AG04450 (cell line): Measurements from ENCODE around the gene DSTN. TPM values are rescaled to one million over a fixed set of nuclear protein-coding genes. Genes with fewer than 3 reads are reported as not detected.

ENCODE experiments used
- CTCF ChIA-PET: fragments of 300-600, 350-600 bp; formaldehyde crosslinking; extraction: SDS; loops from one replicate; lab custom pipeline; 2022; ENCODE audit warnings: antibody characterized with exemption, inconsistent platforms; lab: Charles Lee
- POLR2A ChIA-PET: fragments of 350-600 bp; formaldehyde crosslinking; extraction: SDS; loops from one replicate; lab custom pipeline; 2021; ENCODE audit warnings: antibody characterized with exemption, inconsistent platforms; lab: Yijun Ruan, JAX
- DNase-seq: peaks from one replicate; pipeline ENCODE4 v3.0.0-alpha.2; 2011; ENCODE audit warnings: low read depth, low spot score
- H3K27ac ChIP-seq: one replicate; pipeline ENCODE4 v1.5.1; 2012; ENCODE audit warnings: low read depth, low read length, control low read depth
- H3K27me3 ChIP-seq: one replicate; pipeline ENCODE4 v1.6.0; 2012; ENCODE audit warnings: low read length; ENCODE audit not compliant: control insufficient read depth, insufficient read depth
- H3K4me3 ChIP-seq: 2 replicates; pipeline ENCODE4 v1.5.1; 2011; ENCODE audit warnings: mild to moderate bottlenecking, low read depth, low read length, control low read depth
- H3K9me3 ChIP-seq: 2 replicates; pipeline ENCODE4 v1.5.1; 2012; ENCODE audit warnings: low read length; ENCODE audit not compliant: control insufficient read depth, insufficient read depth
- CTCF ChIP-seq: IDR thresholded peaks from 2 replicates; pipeline ENCODE4 v1.5.1; 2011; ENCODE audit warnings: low read depth, low read length, control low read depth, inconsistent platforms
- polyA plus RNA-seq: library from polyadenylated mRNA; depleted of rRNA; stranded (reverse); fragments of >200 nt; gene quantifications from 2 replicates; pipeline ENCODE4 v1.2.3, GENCODE V29; 2011

The DSTN gene
- polyA plus RNA-seq, 1 experiment = 414 TPM

- H3K4me3 ChIP-seq = no peak overlapping the region
- H3K27me3 ChIP-seq = no peaks in the 10 kb centered on the region
- DNase-seq = no peak
- no peaks in the 10 kb centered on the region for H3K9me3 ChIP-seq
- H3K27ac ChIP-seq = no peak overlapping the region
- no peak for TF ChIP-seq CTCF
- CTCF ChIA-PET = interaction anchor here (1.0 to 3.9 kb wide), 2 partner anchors 249 to 292 kb away, joined by 3 to 12 read pairs; no protein-coding TSS in a partner anchor
- POLR2A ChIA-PET = no interaction called here
Measured at GRCh38 chr20:17646961-17647301, 77.1 kb downstream of the DSTN start.

- ChIA-PET POLR2A (no interaction called here), CTCF (interaction anchor here (0.7 to 3.9 kb wide), 7 partner anchors 29 to 345 kb away, joined by 3 to 12 read pairs (median 5); no protein-coding TSS in a partner anchor)
- no peak overlapping the region for H3K27ac ChIP-seq
- H3K27me3 ChIP-seq = no peaks in the 10 kb centered on the region
- no peaks in the 10 kb centered on the region for H3K9me3 ChIP-seq
- no peak overlapping the region for H3K4me3 ChIP-seq
- no peak for DNase-seq
- TF ChIP-seq CTCF = no peak
Measured at GRCh38 chr20:17647391-17648314, 77.8 kb downstream of the DSTN start.

- DNase-seq = no peak
- ChIA-PET POLR2A (interaction anchor here (0.6 kb wide), 1 partner anchor 34 kb away, joined by 3 read pairs; the partner anchor contains the start of gene RRBP1), CTCF (interaction anchor here (0.7 to 3.9 kb wide), 6 partner anchors 28 to 344 kb away, joined by 3 to 12 read pairs (median 5); no protein-coding TSS in a partner anchor)
- no peak overlapping the region for H3K4me3 ChIP-seq
- H3K27me3 ChIP-seq = no peaks in the 10 kb centered on the region
- TF ChIP-seq CTCF = no peak
- no peak overlapping the region for H3K27ac ChIP-seq
- H3K9me3 ChIP-seq = no peaks in the 10 kb centered on the region
Measured at GRCh38 chr20:17648315-17648646, 78.4 kb downstream of the DSTN start.

GRCh38 chr20:17648791-17649730, 79.2 kb downstream of the DSTN start:
- ChIA-PET CTCF (interaction anchor here (0.6 to 3.9 kb wide), 10 partner anchors 27 to 344 kb away, joined by 3 to 12 read pairs (median 4); no protein-coding TSS in a partner anchor), POLR2A (interaction anchor here (0.6 kb wide), 1 partner anchor 33 kb away, joined by 3 read pairs; the partner anchor contains the start of gene RRBP1)
- no peak for DNase-seq
- Histone ChIP-seq H3K27ac (no peak overlapping the region), H3K4me3 (no peak overlapping the region), H3K9me3 (no peaks in the 10 kb centered on the region), H3K27me3 (no peaks in the 10 kb centered on the region)
- peak; percentile 35 for TF ChIP-seq CTCF
